ENCODE data around the gene EIF3B. TPM values are rescaled to one million over a fixed set of nuclear protein-coding genes. Genes with fewer than 3 reads are reported as not detected.

EIF3B gene
- total and polyA plus RNA-seq, 3 experiments from 2014 or later = 129 to 293 (median 284) TPM

DNA sequence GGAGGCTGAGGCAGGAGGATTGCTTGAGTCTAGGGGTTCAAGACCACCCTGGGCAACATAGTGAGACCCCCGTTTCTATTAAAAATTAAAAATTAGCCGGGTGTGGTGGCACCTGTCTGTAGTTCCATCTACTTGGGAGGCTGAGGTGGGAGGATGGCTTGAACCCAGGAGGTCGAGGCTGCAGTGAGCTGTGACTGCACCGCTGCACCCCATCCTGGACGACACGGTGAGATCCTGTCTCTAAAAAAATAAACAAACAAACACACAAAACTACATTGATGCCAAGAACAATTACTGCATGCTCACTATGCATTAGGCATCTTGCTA is 48.0 kb downstream of the EIF3B start:
- H3K4me3 ChIP-seq (ENCODE audit: low read length) = peak overlapping the region; percentile 93
- H3K27me3 Mint-ChIP-seq = no peaks in the 10 kb centered on the region
- peak overlapping the region; percentile 62 for H3K27ac ChIP-seq (ENCODE audit: low read depth, low read length)
- no peaks in the 10 kb centered on the region for H3K9me3 ChIP-seq (ENCODE audit: low read length)
- DNase-seq = no peak
- POLR2A ChIA-PET = interaction anchor here (0.7 to 1.2 kb wide), 4 partner anchors 10 to 48 kb away, joined by 3 to 6 read pairs (median 4); partner anchors contain the start of gene EIF3B
- peak overlapping the region; percentile 64 to 94 (median 85) for H3K27ac Mint-ChIP-seq
- H3K27me3 ChIP-seq (ENCODE audit: insufficient read depth, low read length, poor library complexity, severe bottlenecking) = no peaks in the 10 kb centered on the region
- peak overlapping the region; percentile 87 to 98 (median 90) for H3K4me3 Mint-ChIP-seq
- H3K4me1 ChIP-seq (ENCODE audit: insufficient read depth, low read length) = peaks cover 28% of the 10 kb centered on the region
- H3K36me3 ChIP-seq (ENCODE audit: insufficient read depth, low read length) = no peaks in the 10 kb centered on the region
- CTCF ChIA-PET = interaction anchor here (0.6 kb wide), 1 partner anchor 157 kb away, joined by 3 read pairs; no protein-coding TSS in a partner anchor
- peaks cover 0 to 3% (median 0%) of the 10 kb centered on the region in 5 donors for H3K9me3 Mint-ChIP-seq
- H3K4me1 Mint-ChIP-seq = peaks cover 47 to 53% (median 52%) of the 10 kb centered on the region in 3 donors
- peaks cover 0 to 13% (median 0%) of the 10 kb centered on the region in 3 donors for H3K36me3 Mint-ChIP-seq

DNA sequence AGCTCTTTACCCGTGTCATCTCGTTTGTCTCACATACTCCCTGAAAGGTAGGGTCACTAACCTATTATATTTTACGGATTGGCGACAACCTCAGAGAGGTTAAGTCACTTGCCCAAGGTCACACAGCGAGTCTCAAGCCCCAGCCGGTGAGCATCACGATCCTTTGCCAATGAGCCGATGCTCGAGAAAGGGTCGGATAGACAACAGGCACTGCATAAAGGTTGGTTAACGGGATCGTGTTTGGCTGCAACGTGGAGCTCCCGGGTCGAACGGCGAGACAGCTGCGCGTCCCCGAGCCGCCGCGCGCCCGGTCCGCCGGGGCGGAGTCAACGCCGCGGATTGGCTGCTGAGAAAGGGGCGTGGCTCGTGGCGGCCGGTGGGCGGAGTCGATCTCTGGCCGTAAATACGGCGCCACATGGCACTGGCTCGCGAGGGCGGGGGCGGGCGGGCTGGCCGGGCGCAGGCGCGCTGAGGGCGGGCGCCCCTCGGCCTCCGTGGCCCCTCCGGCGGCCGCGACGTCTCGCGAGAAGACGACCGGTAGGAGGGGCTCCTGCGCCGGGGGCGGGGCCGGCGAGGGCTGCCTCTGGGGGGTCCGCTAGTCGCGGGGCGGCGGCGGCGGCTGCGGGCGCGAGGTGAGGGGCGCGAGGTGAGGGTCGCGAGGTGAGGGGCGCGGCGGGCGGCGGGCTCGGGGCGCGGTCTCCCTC is 48.5 kb downstream of the EIF3B start, which contains the start of gene CHST12:
Gene CHST12 (plus strand): TSS at position 598 of the 704 bp plus-strand sequence. CDS start 29,029 bp downstream, outside the sequence.
- Mint-ChIP-seq H3K27ac (peak within 1 kb of the TSS; percentile 87 to 99 (median 94)), H3K9me3 (peaks cover 0 to 3% (median 0%) of the 10 kb centered on the region in 5 donors), H3K27me3 (no peaks in the 10 kb centered on the region), H3K4me1 (peaks cover 50 to 58% (median 57%) of the 10 kb centered on the region in 3 donors), H3K4me3 (peak within 1 kb of the TSS; percentile 88 to 98 (median 90)), H3K36me3 (peaks cover 0 to 14% (median 0%) of the 10 kb centered on the region in 3 donors)
- CTCF ChIA-PET = interaction anchor here (0.6 to 0.7 kb wide), 2 partner anchors 14 to 156 kb away, joined by 3 read pairs; no protein-coding TSS in a partner anchor
- peak; percentile 94 to 96 (median 94) for DNase-seq
- H3K9me3 ChIP-seq (ENCODE audit: low read length) = no peaks in the 10 kb centered on the region
- H3K27ac ChIP-seq (ENCODE audit: low read depth, low read length) = peak within 1 kb of the TSS; percentile 70
- no peaks in the 10 kb centered on the region for H3K27me3 ChIP-seq (ENCODE audit: insufficient read depth, low read length, poor library complexity, severe bottlenecking)
- POLR2A ChIA-PET = interaction anchor here (0.7 to 1.2 kb wide), 4 partner anchors 9 to 49 kb away, joined by 3 to 6 read pairs (median 4); partner anchors contain the start of gene EIF3B
- H3K4me3 ChIP-seq (ENCODE audit: low read length) = peak within 1 kb of the TSS; percentile 93
- H3K4me1 ChIP-seq (ENCODE audit: insufficient read depth, low read length) = peaks cover 31% of the 10 kb centered on the region
- H3K36me3 ChIP-seq (ENCODE audit: insufficient read depth, low read length) = no peaks in the 10 kb centered on the region

DNA sequence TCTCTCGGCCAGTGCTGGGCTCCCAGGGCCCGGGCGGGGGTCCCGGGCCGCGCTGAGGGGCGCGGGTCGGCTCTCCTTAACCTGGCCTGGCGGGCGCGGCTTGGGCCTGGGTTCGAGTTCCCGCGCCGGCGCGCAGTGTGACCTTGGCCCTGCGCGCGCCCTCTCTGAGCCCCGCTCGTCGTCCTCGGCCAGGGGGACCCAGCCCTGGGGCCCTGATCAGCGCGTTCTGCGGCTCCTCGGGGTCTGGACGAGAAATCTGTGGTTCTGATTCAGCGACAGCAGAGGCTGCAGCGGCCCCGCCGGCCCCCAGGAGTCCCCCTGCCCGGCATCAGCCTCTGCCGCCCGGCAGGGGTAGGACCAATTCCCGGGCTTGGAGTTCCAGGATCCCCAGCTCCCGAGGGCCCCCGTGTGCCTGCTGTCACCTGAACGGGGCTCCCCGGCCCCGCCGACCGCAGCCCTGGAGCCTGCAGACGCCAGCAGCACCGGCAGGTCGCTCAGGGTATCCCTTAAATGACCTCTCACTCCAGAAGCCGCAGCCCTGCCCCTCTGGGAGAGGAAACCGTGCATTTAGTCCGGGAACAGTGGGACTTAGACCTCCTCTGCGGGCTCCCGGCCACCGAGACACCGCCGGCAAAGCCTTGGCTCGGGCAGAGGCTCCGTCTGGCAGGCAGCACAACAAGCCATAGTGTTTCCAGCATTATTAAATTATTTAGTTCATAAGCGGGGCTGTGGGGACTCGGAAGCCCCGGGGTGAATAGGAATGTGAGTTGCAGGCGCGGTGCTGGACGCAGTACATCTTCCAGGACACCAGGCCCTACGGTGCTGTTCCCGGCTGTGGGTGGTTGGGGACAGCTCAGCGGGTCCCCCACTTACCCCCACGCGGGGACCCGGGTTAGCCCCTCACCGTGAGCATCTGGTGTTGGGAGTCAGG is 49.4 kb downstream of the EIF3B start:
- peak overlapping the region; percentile 60 for H3K4me3 ChIP-seq (ENCODE audit: low read length)
- H3K36me3 ChIP-seq (ENCODE audit: insufficient read depth, low read length) = no peaks in the 10 kb centered on the region
- CTCF ChIA-PET = interaction anchor here (0.7 to 1.8 kb wide), 7 partner anchors 9 to 825 kb away, joined by 3 to 8 read pairs (median 3); partner anchors contain the start of gene EIF3B
- peaks cover 56 to 66% (median 66%) of the 10 kb centered on the region in 3 donors for H3K4me1 Mint-ChIP-seq
- DNase-seq = peak in 2 of 5 donors; percentile 17 to 43
- H3K9me3 Mint-ChIP-seq = peaks cover 0 to 3% (median 0%) of the 10 kb centered on the region in 5 donors
- H3K27ac ChIP-seq (ENCODE audit: low read depth, low read length) = peak overlapping the region; percentile 70
- peaks cover 0 to 1% of the 10 kb centered on the region in 2 donors for H3K27me3 Mint-ChIP-seq
- H3K9me3 ChIP-seq (ENCODE audit: low read length) = no peaks in the 10 kb centered on the region
- peaks cover 0 to 15% (median 6%) of the 10 kb centered on the region in 3 donors for H3K36me3 Mint-ChIP-seq
- H3K4me3 Mint-ChIP-seq = peak overlapping the region; percentile 88 to 97 (median 90)
- POLR2A ChIA-PET = interaction anchor here (1.2 kb wide), 1 partner anchor 8 kb away, joined by 4 read pairs; no protein-coding TSS in a partner anchor
- H3K27ac Mint-ChIP-seq = peak overlapping the region; percentile 87 to 99 (median 94)
- H3K4me1 ChIP-seq (ENCODE audit: insufficient read depth, low read length) = peaks cover 39% of the 10 kb centered on the region
- H3K27me3 ChIP-seq (ENCODE audit: insufficient read depth, low read length, poor library complexity, severe bottlenecking) = no peaks in the 10 kb centered on the region

DNA sequence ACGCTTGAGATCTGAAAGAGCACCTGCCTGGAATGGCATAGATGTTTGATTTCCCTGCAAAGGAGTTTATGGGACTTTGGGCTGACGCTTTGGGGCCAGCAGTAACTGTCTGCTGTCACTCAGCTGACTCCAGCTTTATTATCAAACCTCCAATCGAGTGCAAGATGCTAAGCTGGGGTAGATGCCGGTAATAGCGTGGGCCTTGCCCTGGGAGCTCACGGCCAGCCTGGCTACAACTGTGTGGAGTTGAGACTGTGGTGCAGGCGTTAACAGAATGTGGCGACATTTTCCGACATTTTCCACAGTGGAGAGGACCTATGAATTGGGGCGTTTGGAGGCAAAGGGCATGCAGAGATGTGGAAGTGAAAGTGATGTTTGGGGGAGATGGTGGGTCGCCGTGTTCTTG is 50.1 kb downstream of the EIF3B start:
- CTCF ChIA-PET = interaction anchor here (1.2 to 1.8 kb wide), 5 partner anchors 20 to 826 kb away, joined by 3 to 8 read pairs (median 3); partner anchors contain the start of gene EIF3B
- peaks cover 43% of the 10 kb centered on the region for H3K4me1 ChIP-seq (ENCODE audit: insufficient read depth, low read length)

DNA sequence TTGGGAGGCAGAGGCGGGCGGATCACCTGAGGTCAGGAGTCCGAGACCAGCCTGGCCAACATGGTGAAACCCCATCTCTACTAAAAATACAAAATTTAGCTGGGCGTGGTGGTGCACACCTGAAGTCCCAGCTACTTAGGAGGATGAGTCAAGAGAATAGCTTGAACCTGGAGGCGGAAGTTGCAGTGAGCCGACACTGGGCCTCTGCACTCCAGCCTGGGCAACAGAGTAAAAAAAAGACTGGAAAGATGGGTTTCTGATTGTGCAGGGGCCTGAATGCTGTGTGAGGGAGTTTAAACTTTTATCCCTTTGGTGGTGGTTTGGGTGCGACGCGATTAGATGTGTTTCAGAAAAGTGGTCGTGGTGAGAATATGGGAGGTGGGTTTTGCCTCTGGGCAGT is 50.6 kb downstream of the EIF3B start:
- H3K27ac ChIP-seq (ENCODE audit: low read depth, low read length) = peak overlapping the region; percentile 85
- POLR2A ChIA-PET = interaction anchor here (1.4 to 2.7 kb wide), 3 partner anchors 13 to 51 kb away, joined by 6 to 20 read pairs (median 7); partner anchors contain the start of gene EIF3B
- peak overlapping the region; percentile 77 for H3K4me3 ChIP-seq (ENCODE audit: low read length)
- H3K4me1 ChIP-seq (ENCODE audit: insufficient read depth, low read length) = peaks cover 43% of the 10 kb centered on the region
- Mint-ChIP-seq H3K36me3 (peaks cover 0 to 16% (median 7%) of the 10 kb centered on the region in 3 donors), H3K27ac (peak overlapping the region; percentile 87 to 99 (median 94)), H3K9me3 (peaks cover 0 to 3% (median 0%) of the 10 kb centered on the region in 5 donors), H3K4me3 (peak overlapping the region; percentile 88 to 97 (median 90)), H3K27me3 (peaks cover 0 to 1% of the 10 kb centered on the region in 2 donors), H3K4me1 (peaks cover 58 to 68% (median 68%) of the 10 kb centered on the region in 3 donors)
- no peaks in the 10 kb centered on the region for H3K9me3 ChIP-seq (ENCODE audit: low read length)
- no peaks in the 10 kb centered on the region for H3K36me3 ChIP-seq (ENCODE audit: insufficient read depth, low read length)
- CTCF ChIA-PET = interaction anchor here (1.2 to 1.8 kb wide), 5 partner anchors 20 to 826 kb away, joined by 3 to 8 read pairs (median 3); partner anchors contain the start of gene EIF3B
- no peak for DNase-seq
- no peaks in the 10 kb centered on the region for H3K27me3 ChIP-seq (ENCODE audit: insufficient read depth, low read length, poor library complexity, severe bottlenecking)

More for the DNA sequence above, 50.1 kb downstream of the EIF3B start:
- Mint-ChIP-seq H3K4me1 (peaks cover 58 to 68% (median 68%) of the 10 kb centered on the region in 3 donors), H3K27me3 (peaks cover 0 to 1% of the 10 kb centered on the region in 2 donors), H3K27ac (peak overlapping the region; percentile 87 to 99 (median 94)), H3K4me3 (peak overlapping the region; percentile 88 to 97 (median 90)), H3K36me3 (peaks cover 0 to 16% (median 7%) of the 10 kb centered on the region in 3 donors), H3K9me3 (peaks cover 0 to 3% (median 0%) of the 10 kb centered on the region in 5 donors)
- H3K27ac ChIP-seq (ENCODE audit: low read depth, low read length) = peak overlapping the region; percentile 70
- H3K9me3 ChIP-seq (ENCODE audit: low read length) = no peaks in the 10 kb centered on the region
- DNase-seq = no peak
- H3K36me3 ChIP-seq (ENCODE audit: insufficient read depth, low read length) = no peaks in the 10 kb centered on the region
- H3K4me3 ChIP-seq (ENCODE audit: low read length) = peak overlapping the region; percentile 60
- no peaks in the 10 kb centered on the region for H3K27me3 ChIP-seq (ENCODE audit: insufficient read depth, low read length, poor library complexity, severe bottlenecking)
- POLR2A ChIA-PET = interaction anchor here (1.4 to 2.2 kb wide), 2 partner anchors 27 to 51 kb away, joined by 6 to 7 read pairs; partner anchors contain the start of gene EIF3B

DNA sequence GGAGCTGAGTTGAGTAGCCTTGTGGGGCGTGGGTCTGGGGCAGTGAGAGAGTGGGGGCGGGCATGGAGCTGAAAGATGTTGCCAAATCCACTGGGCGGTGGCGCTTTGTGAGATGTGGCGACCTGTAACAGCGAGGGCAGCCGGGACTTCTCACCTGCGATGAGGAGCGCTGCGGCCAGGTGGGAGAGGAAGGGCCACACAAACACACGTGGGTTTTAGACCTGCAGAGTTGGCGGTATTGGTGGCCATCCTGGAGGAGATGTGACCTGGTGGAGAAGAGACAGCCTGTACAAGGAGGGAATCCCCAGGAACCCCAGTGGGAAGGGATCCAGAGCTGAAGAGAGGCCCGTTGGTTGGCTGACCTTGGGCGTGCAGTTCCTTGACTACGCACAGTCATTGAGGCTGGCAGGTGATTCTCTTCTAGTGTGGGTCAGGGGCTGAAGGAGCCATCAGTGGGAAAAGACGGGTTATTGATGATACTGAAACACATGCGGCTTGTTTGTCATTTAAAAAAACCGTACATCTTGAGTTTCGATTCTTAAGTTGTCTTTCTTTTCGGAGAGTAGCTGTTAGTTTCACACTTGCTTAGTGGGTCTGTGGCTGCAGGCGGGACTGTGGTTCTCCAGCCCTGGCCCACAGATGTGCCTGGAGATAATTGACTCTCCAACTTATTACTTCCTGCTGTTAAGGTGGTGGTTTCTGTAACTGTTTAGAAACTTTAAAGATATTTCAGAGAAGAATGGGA is 51.1 kb downstream of the EIF3B start:
- peak; percentile 29 to 86 (median 62) for DNase-seq
- no peaks in the 10 kb centered on the region for H3K9me3 ChIP-seq (ENCODE audit: low read length)
- ChIA-PET POLR2A (interaction anchor here (1.4 to 2.7 kb wide), 3 partner anchors 13 to 52 kb away, joined by 6 to 20 read pairs (median 8); partner anchors contain the start of gene EIF3B), CTCF (interaction anchor here (0.6 to 1.8 kb wide), 7 partner anchors 25 to 63 kb away, joined by 3 to 9 read pairs (median 5); partner anchors contain the start of gene EIF3B)
- Mint-ChIP-seq H3K27ac (peak overlapping the region; percentile 87 to 99 (median 94)), H3K9me3 (peaks cover 0 to 3% (median 0%) of the 10 kb centered on the region in 5 donors), H3K36me3 (peaks cover 0 to 16% (median 7%) of the 10 kb centered on the region in 3 donors), H3K27me3 (peaks cover 0 to 1% of the 10 kb centered on the region in 2 donors), H3K4me1 (peaks cover 61 to 72% (median 70%) of the 10 kb centered on the region in 3 donors), H3K4me3 (peak overlapping the region; percentile 88 to 97 (median 90))
- no peaks in the 10 kb centered on the region for H3K27me3 ChIP-seq (ENCODE audit: insufficient read depth, low read length, poor library complexity, severe bottlenecking)
- peak overlapping the region; percentile 85 for H3K27ac ChIP-seq (ENCODE audit: low read depth, low read length)
- no peaks in the 10 kb centered on the region for H3K36me3 ChIP-seq (ENCODE audit: insufficient read depth, low read length)
- peak overlapping the region; percentile 77 for H3K4me3 ChIP-seq (ENCODE audit: low read length)
- H3K4me1 ChIP-seq (ENCODE audit: insufficient read depth, low read length) = peaks cover 48% of the 10 kb centered on the region
